Prostate gland (tissue), 2 donors: ENCODE results near the gene HIGD2A.

Source experiments
- POLR2A ChIP-seq: fragments of 450-650 bp; IDR thresholded peaks from one replicate; pipeline ENCODE4 v1.6.1; 2016; ENCODE audit warnings: antibody characterized with exemption, mild to moderate bottlenecking
- POLR2AphosphoS5 ChIP-seq: sonication (generic); formaldehyde crosslinking; IDR thresholded peaks from one replicate; pipeline ENCODE4 v1.6.1; 2017; ENCODE audit warnings: antibody characterized with exemption
- TF ChIP-seq, protein P1 (sequence below), 4 experiments: fragments of 200-600 bp in 2 of 4; fragments of 450-650 bp in 2 of 4; sonication (generic) in 2 of 4; IDR thresholded peaks; 1 replicate in 3 of 4; 2 replicates in 1 of 4; pipeline ENCODE4 v1.5.1; 2016 to 2019; ENCODE audit warnings: antibody characterized with exemption in 4 of 4, mild to moderate bottlenecking in 2 of 4, moderate library complexity in 2 of 4

GRCh38 chr5:176366232-176366894, 22.2 kb upstream of the HIGD2A start:
- TF ChIP-seq POLR2A (no peak), POLR2AphosphoS5 (no peak)
- TF ChIP-seq, protein P1, sequence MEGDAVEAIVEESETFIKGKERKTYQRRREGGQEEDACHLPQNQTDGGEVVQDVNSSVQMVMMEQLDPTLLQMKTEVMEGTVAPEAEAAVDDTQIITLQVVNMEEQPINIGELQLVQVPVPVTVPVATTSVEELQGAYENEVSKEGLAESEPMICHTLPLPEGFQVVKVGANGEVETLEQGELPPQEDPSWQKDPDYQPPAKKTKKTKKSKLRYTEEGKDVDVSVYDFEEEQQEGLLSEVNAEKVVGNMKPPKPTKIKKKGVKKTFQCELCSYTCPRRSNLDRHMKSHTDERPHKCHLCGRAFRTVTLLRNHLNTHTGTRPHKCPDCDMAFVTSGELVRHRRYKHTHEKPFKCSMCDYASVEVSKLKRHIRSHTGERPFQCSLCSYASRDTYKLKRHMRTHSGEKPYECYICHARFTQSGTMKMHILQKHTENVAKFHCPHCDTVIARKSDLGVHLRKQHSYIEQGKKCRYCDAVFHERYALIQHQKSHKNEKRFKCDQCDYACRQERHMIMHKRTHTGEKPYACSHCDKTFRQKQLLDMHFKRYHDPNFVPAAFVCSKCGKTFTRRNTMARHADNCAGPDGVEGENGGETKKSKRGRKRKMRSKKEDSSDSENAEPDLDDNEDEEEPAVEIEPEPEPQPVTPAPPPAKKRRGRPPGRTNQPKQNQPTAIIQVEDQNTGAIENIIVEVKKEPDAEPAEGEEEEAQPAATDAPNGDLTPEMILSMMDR (IDR thresholded peaks at IDR 0.05) = no peak
